Measurements from ENCODE around the gene TRAK2. TPM values are rescaled to one million over a fixed set of nuclear protein-coding genes. Genes with fewer than 3 reads are reported as not detected.
A peak's percentile ranks its signal among the peaks of the same experiment; 100 is the strongest.

TRAK2 gene
- total RNA-seq, 2 donors from 2014 or later: 23.2 to 27.0 TPM

DNA sequence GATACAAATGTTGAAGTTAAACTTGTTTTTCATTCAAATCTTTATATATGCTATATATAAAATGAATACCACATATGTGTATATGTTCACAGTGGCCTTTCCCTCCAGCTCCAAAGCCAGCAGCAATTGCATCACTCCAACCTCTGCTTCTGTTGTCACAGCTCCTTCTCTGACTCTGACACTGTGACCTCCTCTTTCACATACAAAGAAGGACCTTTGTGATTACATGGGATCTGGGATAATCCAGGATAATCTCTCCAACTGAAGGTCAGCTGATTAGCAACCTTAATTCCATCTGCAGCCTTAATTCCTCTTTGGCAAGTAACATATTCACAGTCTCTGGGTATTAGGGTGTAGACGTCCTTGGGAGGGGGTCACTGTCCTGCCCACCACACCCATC is 102.5 kb downstream of the TRAK2 start:
- no peaks in the 10 kb centered on the region for H3K9me3 Mint-ChIP-seq
- H3K27ac Mint-ChIP-seq: no peak overlapping the region
- peaks cover 17% of the 10 kb centered on the region for H3K36me3 Mint-ChIP-seq (ENCODE audit: low read depth)
- ATAC-seq (replicated peaks): no peak
- no peaks in the 10 kb centered on the region for H3K4me1 Mint-ChIP-seq
- no peaks in the 10 kb centered on the region for H3K27me3 Mint-ChIP-seq
- no peak overlapping the region for H3K4me3 Mint-ChIP-seq

DNA sequence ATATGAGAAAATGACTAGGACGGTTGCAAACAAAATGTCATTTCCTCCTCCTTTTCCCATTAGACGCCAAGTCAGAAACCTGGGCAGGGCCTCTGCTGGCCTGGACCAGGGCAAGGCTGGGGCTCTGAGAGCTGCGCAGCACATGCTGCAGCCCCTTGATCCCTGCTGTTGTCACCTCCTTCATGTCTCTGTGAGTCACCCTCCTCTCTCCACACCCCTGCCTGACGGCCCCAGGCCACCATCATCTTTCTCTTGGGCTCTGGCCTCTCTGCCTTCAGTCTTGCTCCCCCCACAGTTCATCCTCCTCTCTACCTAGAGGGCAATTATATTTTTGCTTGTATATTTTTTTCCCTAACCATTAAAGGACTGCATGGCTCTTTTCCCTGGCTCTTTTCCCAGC is 104.1 kb downstream of the TRAK2 start:
- no peaks in the 10 kb centered on the region for H3K9me3 Mint-ChIP-seq
- no peak overlapping the region for H3K27ac Mint-ChIP-seq
- peaks cover 4% of the 10 kb centered on the region for H3K4me1 Mint-ChIP-seq
- no peaks in the 10 kb centered on the region for H3K27me3 Mint-ChIP-seq
- H3K4me3 Mint-ChIP-seq: no peak overlapping the region
- no peak for ATAC-seq (replicated peaks)
- H3K36me3 Mint-ChIP-seq (ENCODE audit: low read depth): peaks cover 26% of the 10 kb centered on the region

DNA sequence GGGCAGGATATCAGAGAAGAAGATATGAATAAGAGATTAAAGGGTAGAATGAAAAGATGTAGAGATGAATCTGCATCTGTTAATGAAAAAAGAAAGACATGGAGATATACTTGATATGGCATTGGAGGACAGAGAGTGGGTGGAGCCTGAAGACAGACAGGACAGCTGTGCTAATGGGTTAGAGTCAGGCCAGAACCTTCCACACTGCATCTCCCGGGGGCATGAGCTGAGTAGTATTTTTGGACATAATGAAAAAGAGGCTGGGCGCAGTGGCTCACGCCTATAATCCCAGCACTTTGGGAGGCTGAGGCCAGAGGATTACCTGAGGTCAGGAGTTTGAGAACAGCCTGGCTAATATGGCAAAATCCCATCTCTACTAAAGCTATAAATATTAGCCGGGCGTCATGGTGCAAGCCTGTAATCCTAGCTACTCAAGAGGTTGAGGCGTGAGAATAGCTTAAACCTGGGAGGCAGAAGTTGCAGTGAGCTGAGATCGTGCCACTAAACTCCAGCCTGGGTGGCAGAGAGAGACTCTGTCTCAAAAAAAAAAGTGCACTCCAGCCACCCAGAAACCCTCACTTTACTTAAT is 105.5 kb downstream of the TRAK2 start:
- H3K36me3 Mint-ChIP-seq (ENCODE audit: low read depth): peaks cover 26% of the 10 kb centered on the region
- ATAC-seq (replicated peaks): no peak
- H3K27me3 Mint-ChIP-seq: no peaks in the 10 kb centered on the region
- H3K4me3 Mint-ChIP-seq: no peak overlapping the region
- H3K9me3 Mint-ChIP-seq: no peaks in the 10 kb centered on the region
- H3K27ac Mint-ChIP-seq: no peak overlapping the region
- H3K4me1 Mint-ChIP-seq: peaks cover 4% of the 10 kb centered on the region

DNA sequence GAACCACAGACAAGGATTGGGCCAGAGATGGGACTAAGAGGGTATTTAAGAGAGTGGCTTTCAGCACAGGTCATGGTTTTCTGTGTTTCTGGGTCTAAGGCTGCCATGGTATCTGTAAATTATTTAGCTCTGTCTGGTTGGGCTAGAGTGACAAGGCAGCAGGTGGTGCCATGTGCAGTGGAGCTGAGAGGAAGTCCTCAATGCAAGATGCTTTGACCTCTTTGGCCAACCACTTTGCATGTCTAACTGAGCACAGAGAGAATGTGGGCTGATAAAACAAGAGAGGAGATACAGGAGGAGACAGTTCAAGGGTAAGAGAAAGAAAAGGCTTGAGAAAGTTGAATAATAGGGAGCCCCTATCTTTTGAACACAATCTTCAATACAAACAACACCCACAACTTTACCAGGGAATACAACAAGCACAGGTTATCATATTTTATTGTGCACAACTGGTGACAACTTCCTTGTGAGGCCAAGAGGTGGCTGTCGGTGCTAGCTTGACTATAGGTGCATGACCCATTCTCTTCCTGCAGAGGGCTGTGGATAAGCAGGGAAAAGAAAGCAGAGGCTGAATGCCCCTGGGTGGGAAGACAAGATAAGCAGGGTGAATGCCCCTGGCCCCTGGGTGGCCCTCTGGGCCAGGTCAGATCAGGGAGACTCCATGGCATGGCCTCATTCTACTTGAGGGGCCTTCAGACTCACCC is 106.4 kb downstream of the TRAK2 start:
- Mint-ChIP-seq H3K36me3 (ENCODE audit: low read depth) (peaks cover 21% of the 10 kb centered on the region), H3K4me1 (peaks cover 4% of the 10 kb centered on the region), H3K4me3 (no peak overlapping the region), H3K9me3 (peaks cover 4% of the 10 kb centered on the region), H3K27me3 (no peaks in the 10 kb centered on the region), H3K27ac (no peak overlapping the region)
- no peak for ATAC-seq (replicated peaks)

DNA sequence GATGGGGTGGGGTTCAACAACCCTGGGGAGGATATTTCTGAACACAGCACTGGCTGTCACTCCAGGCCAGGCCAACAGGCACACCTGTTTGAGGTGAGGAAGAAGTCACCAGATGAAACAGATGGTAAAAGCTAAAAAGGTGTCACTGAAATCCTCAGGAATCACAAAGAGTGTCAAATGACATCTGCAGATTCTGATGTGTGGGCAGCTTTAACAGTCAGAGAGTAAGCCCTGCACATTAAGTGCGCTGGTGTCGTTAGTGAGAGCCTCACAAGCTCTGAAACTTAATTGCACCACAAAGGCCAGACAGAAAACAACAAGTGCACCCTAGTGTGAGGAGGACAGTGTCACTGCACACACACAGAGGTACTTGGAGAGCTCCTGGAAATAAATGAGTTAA is 107.7 kb downstream of the TRAK2 start:
- no peak overlapping the region for H3K4me3 Mint-ChIP-seq
- ATAC-seq (replicated peaks): no peak
- H3K9me3 Mint-ChIP-seq: peaks cover 4% of the 10 kb centered on the region
- H3K4me1 Mint-ChIP-seq: peaks cover 4% of the 10 kb centered on the region
- no peaks in the 10 kb centered on the region for H3K27me3 Mint-ChIP-seq
- no peak overlapping the region for H3K27ac Mint-ChIP-seq
- peaks cover 16% of the 10 kb centered on the region for H3K36me3 Mint-ChIP-seq (ENCODE audit: low read depth)

DNA sequence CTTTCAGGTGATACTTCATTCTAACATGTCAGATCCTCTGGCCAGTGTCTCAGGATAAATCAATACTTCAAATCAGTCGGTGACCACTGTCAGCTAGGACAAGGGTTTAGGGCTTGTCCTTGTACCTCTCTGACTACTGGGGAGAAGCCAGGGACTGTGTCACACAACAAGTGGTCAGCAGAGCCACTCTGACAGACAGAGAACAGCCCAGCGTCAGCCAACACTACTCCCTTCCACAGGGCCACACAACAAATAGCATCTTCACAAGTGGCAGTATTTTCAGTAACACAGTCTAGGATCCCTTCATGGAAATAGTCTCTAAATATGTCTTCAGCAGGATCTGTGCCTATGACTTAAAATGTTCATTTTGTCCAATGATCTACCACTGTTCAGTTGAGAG is 108.3 kb downstream of the TRAK2 start:
- Mint-ChIP-seq H3K27me3 (no peaks in the 10 kb centered on the region), H3K4me3 (no peak overlapping the region), H3K27ac (no peak overlapping the region), H3K9me3 (peaks cover 4% of the 10 kb centered on the region), H3K4me1 (peaks cover 4% of the 10 kb centered on the region), H3K36me3 (ENCODE audit: low read depth) (peaks cover 16% of the 10 kb centered on the region)
- ATAC-seq (replicated peaks): no peak

DNA sequence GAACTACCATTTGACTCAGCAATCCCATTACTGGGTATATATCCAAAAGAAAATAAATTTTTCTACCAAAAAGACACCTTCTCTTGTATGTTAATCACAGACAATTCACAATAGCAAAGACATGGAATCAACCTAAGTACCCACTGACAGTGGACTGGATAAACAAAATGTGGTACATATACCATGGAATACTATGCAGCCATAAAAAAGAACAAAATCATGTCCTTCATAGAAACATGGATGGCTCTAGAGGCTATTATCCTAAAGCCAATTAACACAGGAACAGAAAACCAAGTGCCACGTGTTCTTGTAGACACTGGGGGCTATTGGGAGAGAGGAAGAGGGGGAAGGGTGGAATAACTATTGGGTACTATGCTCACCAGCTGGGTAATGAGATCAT is 121.8 kb downstream of the TRAK2 start:
- peaks cover 13% of the 10 kb centered on the region for H3K9me3 Mint-ChIP-seq
- H3K4me3 Mint-ChIP-seq: no peak overlapping the region
- H3K27ac Mint-ChIP-seq: no peak overlapping the region
- H3K4me1 Mint-ChIP-seq: peaks cover 4% of the 10 kb centered on the region
- ATAC-seq (replicated peaks): no peak
- H3K36me3 Mint-ChIP-seq (ENCODE audit: low read depth): no peaks in the 10 kb centered on the region
- H3K27me3 Mint-ChIP-seq: no peaks in the 10 kb centered on the region

DNA sequence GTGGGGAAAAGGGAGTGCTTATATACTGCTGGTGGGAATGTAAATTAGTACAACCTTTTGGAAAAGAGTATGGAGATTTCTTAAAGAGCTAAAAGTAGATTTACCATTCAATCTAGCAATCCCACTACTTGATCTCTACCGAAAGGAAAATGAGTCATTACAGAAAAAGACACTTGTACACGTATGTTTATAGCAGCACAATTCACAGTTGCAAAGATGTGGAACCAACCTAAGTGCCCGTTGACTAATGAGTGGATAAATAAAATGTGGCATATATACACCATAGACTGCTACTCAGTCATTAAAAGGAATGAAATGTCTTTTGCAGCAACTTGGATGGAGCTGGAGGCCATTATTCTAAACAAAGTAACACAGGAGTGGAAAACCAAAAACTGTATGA is 123.6 kb downstream of the TRAK2 start:
- Mint-ChIP-seq H3K27me3 (no peaks in the 10 kb centered on the region), H3K36me3 (ENCODE audit: low read depth) (peaks cover 12% of the 10 kb centered on the region), H3K4me3 (no peak overlapping the region), H3K27ac (no peak overlapping the region), H3K4me1 (peaks cover 4% of the 10 kb centered on the region), H3K9me3 (peaks cover 23% of the 10 kb centered on the region)
- peak; percentile 71 for ATAC-seq (replicated peaks)

Other genes starting within 250 kb of the TRAK2 start
- gene CASP8, start 190.9 kb downstream of the TRAK2 start, total RNA-seq: 100 to 1,000 TPM; 119 to 128 TPM
- gene FLACC1, start 94.1 kb downstream of the TRAK2 start, total RNA-seq: 1 to 10 TPM; 1.1 to 2.1 TPM
- 10 to 100 TPM; 13.6 to 14.5 TPM for gene STRADB, start 282 bp upstream of the TRAK2 start, total RNA-seq
- 10 to 100 TPM; 11.8 to 22.0 TPM for gene TMEM237, start 192.0 kb upstream of the TRAK2 start, total RNA-seq
- gene MPP4, start 247.2 kb upstream of the TRAK2 start, total RNA-seq: not detected